ACHN (cell line): ENCODE data around the gene CLCN6.

Source experiments
- DNase-seq: peaks from one replicate; pipeline ENCODE4 v3.0.0-alpha.2; 2015
- in situ Hi-C: cut with HindIII; loops from 2 replicates; pipeline ENCODE4 v1.10.0; 2017; ENCODE audit warnings: low sequenced_read_pairs, low pct_ligation_motif_present, low pct_unique_long_range_greater_than_20kb

CLCN6 gene

DNA sequence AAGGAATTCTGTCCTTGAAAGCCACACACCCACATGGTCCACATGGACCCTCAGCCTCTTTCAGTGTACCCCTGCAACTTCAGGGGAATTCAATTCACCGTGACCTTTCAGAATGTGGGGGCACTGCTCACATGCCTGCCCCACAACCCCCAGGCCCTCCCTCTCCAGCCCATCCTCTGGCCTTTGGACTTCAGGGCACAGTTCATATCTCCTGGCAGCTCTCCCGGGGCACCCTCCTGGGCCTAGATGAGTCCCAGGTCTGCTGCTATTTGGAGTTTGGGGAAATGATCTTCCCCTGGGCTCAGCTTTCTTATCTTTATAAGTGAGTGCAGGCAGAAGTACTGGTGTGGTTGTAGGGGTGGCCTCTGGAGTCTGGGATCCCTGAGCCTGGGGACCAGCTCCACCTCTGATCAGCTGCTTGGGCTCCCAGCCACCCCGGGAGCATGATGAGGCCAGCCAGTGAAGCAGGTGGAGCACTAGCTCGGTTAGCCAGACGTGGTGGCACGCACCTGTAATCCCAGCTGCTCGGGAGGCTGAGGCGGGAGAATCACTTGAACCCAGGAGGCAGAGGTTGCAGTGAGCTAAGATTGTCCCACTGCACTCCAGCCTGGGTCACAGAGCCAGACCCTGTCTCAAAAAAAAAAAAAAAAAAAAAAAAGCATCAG, 28.2 kb upstream of the CLCN6 start:
- in situ Hi-C loops, result no loop called here
- no peak for DNase-seq

DNA sequence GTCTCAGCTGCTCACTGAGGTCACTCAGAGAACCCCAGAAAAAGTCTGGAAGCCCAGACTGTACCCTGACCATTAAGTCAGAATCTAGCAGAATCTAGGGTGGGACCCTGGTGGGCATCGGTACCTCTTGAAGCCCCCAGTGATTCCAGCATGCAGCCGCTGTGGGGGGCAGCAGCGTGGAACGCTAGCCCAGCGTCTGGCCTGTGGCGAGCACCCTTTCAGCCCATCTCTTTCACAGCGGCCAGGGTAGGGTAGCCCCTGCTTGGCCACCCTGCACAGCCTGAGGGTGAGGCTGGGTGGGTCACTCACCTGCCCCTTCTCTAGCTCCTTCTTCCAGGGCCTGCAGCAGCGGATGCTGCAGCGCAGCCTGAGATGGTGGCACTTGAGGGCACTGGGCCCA, 27.7 kb upstream of the CLCN6 start:
- in situ Hi-C loops, result no loop called here
- DNase-seq, result no peak

DNA sequence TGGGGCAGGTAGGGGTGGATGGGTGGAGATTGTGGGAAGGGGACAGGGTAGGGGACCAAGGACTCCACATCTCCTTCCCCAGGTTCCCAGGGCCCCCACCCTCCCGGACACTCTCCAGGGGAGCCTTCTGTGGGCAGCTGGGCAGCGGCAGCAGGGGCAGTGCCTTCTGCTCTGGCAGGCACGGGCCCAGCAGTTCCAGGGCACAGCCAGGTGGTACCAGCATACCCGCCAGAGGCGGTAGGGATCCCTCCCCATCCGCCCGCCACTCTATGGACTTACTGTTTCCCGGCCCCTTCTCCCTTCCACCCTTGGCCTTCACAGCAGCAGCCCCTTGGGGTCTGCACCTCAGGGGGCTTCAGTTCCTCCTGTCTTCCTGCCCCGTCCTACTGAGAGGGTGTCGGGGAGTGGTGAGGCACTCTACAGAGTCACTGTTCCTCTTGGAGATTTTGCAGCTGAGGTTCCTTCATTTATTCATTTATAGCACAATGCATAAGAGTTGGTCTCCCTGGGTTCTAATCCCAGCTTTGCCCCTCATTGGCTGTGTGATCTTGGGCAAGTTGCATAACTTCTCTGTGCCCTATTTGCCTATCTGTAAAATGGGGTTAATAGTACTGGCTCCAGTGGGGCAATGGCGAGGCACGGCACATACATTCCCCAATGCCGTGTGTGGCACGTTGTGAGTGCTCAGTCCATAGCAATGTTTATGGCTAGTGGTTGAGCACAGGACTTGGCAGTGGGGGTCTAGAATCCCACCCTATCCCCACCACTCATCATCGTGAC, 27.0 kb upstream of the CLCN6 start:
- no peak for DNase-seq
- in situ Hi-C loops, result no loop called here

DNA sequence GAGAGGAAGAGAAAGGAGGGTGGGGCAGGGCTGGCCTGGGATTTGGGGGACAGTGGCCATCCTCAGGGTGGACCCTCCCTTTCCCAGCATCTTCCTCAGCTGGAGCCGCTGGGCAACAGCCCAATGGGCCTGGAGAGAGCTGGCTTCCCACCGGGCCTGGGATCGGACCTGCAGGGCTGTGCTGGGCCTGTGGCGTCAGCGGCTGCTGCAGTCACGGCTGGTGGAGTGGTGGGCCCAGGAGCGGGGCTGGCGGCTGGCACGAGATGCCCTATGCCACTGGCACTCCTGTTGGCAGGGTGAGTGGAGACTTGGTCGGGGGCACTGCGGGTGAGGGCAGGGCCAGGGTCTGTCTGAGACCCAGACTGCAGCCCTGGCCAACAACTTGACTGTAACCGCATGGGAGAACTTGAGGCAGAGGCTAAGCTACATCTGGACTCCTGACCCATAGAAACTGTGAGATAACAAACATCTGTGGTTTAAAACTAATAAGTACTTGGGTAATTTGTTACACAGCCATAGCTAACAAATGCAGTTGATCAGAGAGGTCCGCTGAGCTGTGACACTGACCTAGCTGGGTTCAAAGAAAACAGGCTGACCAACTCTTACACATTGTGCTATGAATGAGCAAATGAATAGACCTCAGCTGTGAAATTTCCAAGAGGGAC, 26.1 kb upstream of the CLCN6 start:
- in situ Hi-C loops, result no loop called here
- no peak for DNase-seq

DNA sequence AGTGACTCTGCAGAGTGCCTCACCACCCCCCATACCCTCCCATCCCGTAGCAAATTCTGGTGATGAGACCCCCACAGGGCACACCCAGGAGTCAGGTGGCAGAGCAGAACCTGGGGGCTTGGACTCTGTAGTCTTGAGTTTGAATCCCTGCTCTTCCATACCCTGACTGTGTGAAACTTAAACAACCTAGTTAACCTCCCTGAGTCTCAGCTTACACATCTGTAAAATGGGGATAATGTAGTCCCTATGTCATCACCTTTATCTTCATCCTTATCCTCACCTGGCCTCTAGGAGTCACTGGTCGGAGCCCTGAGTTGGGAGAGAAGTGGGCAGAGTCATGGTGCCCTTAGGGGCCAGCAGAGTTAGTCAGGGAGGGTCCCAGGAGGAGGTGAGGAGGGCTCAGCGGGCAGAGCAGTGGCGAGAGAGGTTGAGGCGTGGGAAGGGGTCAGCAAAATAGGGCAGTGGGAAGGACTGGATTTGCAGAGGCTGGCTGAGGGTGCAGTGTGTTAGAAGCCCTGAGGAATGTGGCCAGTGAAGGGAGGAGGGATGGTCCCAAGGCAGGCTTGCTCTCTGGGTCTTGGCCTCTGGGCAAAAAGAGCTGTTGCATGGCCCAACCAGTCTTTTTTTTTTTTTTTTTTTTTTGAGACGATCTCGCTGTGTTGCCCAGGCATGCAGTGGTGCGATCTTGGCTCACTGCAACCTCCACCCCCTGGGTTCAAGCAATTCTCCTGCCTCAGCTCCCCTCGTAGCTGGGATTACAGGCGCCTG, 25.4 kb upstream of the CLCN6 start:
- no peak for DNase-seq
- in situ Hi-C loops, result no loop called here

DNA sequence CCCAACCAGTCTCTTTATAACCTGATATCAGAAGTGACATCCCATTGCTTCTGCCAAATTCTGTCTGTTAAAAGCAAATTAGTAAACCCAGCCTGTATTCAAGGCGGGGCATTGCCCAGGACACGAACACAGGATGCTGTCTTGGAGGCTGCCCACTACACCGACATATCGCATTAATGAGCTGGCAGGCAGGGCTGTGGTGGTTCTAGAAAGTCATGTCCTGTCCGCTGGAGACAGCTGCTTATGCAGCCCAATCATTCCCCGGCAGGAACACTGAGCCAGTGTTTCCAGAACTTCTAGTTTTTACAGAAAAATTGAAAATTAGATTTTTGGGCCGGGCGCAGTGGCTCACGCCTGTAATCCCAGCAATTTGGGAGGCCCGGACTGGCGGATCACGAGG, 24.7 kb upstream of the CLCN6 start:
- in situ Hi-C loops, result no loop called here

DNA sequence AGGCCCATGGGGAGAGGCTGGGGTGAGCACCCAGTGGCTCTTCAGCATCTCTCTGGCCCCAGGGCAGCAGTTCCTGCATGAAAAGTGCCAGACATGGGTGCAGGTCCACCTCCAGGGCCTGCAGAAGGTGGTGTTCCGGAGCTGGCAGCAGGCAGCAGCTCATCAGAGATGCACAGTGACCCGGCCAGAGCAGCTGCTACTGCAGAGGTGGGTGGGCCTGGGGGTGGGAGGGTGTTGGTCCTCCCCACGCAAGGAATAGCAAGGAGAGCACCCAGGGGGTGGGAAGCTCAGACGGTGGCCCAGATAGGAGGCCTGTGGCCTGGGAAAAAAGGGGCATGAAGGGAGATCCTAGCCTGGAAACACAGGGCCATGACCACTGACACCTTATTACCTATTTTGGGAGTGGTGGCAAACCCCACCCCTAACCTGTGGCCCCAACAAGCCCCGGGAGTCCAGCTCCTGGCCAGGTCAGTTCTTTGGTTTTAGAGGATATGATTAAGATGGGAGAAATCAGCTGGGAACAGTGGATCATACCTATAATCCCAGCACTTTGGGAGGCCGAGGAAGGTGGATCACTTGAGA, 23.8 kb upstream of the CLCN6 start:
- in situ Hi-C loops, result no loop called here
- no peak for DNase-seq

More for the DNA sequence above, 24.7 kb upstream of the CLCN6 start:
- no peak for DNase-seq

DNA sequence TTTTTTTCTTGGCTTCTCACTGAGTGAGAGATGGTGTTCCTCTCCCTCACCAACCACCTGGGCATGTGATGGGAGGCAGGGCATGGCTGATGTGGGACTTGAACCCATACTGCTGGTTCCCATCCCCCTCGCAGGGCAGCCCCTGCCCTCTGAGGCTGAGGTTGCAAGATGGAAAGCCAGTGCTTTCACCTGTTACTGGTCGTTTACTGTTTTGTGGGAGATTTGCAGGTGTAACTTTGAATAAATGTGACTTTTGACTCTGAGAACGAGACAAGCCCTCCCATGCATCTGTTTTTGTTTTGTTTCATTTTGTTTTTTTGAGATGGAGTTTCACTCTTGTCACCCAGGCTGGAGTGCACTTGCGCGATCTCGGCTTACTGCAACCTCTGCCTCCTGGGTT, 22.4 kb upstream of the CLCN6 start:
- in situ Hi-C loops, result no loop called here
- no peak for DNase-seq

DNA sequence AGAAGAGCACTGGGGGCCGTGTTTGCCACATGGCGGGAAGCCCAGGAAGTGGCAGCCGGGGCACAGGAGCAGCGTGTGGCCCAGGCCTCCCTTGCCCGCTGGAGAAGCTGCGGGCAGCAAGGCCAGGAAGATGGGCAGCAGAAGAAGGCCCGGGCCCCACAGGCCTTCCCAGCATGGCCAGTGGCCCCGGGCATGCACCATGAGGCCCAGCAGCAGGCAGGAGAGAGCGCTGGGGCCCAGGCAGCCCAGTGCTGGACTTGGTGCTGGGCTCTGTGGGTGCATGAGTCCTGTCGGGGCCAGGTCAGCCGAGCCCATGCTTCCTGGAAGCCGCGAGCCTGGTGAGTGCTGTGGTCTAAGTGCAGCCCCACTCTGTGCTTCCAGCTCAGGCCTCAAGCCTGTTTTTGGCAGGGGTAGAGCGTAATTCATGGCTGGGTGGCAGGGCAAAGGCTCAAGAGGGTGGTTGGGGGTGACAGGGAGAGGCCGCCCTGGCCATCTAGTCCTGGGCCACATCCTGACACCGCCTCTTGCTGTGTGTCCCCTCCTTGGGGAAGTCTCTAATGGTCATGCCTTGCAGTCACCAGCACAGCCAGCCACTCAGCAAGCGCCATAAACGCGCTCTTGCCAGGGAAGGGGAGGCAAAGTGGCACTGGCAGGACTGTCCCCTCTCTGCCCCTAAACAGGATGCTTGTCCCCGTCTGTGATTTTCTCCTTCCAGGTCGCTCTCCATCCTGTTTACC, 21.6 kb upstream of the CLCN6 start:
- in situ Hi-C loops, result no loop called here
- DNase-seq, result no peak

DNA sequence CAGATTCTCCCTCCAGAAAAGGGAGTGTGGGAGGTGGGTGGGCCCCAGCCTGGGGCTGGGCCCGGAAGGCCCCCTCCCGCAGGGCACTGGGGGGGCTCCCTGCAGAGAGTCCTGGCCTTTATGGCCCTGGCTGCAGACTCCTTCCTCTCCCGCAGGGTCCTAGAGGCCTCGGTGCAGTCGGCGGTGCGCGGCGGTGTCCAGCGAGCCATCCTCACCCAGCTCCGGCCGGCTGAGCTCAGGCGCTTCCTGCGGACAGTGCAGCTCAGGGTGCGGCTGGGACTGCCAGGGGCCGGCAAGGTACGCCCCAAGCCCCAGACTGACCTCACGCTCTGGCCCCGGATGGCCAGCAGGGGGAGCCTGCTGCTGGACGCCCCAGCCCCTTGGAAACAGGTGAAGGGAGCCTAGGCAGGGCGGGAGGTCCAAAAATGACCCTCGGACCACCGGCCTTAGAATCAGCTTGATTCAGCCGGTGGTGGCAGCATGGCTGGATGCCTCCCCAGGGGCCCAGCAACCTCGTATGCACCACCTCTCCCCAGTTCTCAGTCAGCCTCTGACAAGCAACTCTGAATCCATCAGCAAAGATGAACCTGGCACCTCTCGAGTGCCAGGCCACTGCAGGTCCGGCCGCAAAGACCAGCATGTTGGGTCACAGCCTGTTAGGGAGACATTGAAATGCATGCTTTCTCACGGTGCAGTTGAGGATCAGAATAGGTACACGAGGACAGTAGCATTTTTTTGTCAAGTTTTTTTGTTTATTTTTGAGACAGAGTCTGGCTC, 20.8 kb upstream of the CLCN6 start:
- in situ Hi-C loops, result no loop called here
- DNase-seq, result peak; percentile 54

DNA sequence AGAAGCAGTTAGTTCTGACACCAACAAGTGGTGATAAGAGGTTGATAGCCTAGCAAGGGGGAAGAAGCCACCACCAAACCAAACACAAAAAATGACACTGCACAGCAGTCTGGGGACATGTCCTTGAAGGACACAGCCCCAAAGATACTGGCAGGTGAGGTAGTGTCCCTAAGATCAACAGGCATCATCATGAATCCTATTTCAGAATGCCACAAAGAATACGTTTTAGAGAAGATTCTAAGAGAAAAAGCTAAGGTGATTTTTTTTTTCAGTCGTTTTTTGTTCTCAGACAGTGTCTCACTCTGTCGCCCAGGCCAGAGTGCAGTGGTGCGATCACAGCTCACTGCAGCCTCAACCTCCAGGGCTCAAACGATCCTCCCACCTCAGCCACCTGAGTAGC, 19.8 kb upstream of the CLCN6 start:
- in situ Hi-C loops, result no loop called here
- DNase-seq, result no peak

DNA sequence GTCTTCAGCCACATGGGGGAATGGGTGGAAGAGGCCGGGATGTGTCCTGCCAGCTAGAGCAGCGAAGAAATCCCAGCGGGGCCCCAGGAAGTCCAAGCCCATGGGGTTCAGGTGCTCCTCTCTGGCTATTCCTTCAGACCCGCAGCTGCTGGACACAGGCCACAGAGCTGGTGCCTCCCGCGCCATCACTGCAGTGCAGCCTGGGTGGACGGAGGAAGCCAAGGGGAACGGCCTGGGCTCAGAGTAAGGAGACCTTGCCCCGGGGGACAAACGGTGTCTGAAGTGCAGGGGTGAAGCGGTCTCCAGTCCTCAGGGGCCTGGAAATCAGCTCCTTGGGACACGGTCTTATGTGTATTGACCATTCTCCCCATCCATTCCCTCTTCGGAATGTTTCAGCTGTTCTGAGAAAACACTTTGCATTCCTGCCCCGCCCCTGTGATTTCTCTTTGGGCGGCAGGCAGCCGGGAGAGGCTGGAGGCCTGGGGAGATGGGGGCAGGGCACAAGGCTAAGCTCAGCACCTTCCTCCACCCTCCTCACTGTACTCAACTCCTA, 18.7 kb upstream of the CLCN6 start:
- DNase-seq, result peak; percentile 33
- in situ Hi-C loops, result no loop called here

DNA sequence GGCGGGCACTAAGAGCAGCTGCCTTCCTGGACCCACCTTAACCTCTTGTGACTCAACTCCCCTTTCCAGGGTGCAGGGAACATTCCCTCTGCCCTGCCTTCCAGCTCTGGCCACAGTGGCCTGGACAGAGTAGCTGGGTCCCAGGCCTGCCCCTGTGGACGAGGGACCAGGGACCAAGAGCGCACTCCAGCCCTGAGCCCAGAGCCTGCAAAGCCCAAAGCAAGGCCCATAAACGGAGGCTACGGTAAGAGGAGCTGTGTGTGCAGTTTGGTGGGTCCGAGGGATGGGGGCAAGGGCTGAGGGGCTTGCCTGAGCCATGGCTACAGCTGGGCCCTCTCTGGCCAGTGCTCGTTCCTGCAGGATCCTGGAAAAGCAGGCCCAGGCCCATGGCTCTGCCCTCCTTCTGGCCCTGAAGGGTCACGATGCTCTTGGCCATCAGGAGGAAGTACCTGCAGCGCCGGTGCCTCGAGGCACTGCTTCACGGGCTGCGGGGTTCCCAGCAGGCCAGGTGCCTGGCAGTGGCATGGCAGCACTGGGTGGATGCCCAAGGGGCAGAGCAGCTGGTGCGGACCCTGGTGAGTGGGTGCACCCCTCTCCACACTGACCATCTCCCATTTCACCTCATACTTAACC, 18.1 kb upstream of the CLCN6 start:
- DNase-seq, result no peak
- in situ Hi-C loops, result no loop called here

DNA sequence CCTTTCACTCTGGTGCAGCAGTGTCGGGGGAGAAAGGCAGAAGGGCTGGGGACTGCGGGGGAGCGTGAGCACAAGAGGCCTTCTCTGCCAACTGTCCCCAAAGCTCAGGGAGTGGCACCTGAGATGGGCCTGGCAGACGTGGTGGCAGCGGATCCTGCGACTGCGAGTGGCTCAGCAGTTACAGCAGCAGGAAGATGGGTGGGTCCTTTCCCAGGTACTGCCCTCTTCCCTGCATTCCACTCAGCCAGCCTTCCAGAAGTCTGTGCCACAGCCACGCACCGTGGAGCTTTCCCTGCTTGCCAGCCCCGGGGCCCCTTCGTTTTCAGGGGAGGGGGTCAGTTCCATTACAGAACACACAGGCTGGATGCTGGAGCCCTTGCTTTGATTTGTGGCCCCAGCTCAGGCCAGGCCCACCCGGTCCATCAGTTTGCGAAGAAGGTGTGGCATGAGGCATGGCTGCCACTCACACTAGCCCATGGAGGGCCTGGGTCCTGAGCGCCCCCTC, 17.4 kb upstream of the CLCN6 start:
- in situ Hi-C loops, result no loop called here
- no peak for DNase-seq

DNA sequence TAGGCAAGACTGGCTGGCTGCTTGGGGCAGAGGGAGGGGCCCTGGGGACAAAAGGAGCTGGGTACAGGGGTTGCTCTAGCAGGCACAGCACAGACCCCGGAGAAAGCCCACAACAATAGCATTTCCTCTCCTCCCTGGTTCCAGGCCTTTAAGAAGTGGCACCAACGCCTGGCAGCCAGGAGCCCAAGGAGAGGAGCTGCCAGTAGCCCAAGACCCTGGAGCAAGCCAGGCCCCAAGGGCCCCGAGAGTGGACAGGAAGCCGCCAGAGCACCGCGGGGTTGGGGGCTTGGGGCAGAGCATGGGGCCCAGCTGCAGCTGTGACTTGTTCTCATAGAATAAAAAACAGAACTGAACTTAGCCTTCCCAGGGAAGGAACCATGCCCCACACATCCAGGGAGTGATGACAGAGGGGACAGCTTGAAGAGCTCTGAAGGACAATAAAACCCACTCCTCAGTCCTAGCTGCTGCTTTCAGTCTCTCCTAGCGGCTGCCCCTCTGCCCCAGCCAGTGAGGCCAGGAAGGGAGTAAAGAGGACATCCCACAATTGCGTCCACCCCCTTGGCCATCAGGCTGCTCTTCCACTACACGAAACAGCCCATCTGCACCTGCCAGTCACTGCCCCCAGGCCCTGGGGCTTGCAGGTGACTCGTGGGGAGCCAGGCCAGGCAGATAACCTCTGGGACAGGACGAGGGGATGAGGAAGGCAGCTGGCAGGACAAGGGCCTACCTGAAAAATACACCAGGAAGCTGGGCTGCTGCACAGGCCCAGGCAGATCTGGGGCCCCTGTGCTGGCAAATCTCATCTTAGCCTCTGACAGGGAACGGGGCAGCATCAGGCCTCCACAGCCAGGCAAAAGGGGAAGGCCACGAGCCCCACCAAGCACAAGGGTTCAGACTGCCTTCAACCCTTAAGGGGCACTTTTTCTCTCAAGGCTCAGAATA, 16.6 kb upstream of the CLCN6 start:
- no peak for DNase-seq
- in situ Hi-C loops, result no loop called here
